ENCODE data around the gene WSCD1.

DNA sequence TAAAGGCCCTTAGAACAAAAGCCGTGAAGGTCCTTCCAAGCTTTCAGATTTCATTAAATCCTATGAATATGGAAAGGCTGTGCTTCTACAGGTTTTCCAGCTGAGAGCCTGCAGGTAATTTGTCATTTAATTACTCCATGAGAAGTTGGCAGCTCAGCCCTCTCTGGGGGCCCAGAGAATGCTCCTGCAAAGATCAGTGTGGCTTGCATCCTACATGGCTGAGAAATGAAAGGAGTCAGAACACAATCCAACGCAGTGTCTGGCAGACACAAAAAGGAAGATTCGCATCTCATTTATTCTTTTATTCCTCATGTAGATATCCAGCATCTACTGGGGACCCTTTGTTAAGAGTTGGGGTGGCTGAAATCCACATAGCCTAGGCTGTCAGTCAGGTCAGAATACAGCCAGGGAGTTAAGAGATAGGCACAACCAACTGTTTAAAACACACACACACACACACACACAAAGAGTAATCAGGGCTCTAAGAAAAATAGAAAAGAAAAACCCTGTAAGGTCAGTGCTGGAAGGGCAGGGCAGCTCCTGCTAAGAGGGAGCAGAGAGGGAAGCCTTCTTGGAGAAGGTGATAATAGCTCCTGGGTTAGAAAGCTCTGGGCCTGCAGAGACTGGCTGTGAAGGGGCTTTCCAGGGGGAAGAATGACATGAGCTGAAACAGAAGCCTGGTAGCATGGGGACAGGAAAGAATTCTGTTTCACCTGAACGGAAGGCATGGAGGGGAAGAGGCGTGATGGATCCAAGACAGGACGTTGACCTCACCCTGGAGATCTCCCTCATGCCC lies 46.9 kb upstream of the WSCD1 start:
- TF ChIP-seq ZFP30 (CRISPR knock-in tag; IDR thresholded peaks at IDR 0.05): no peak
- TF ChIP-seq OSR1 (CRISPR knock-in tag; IDR thresholded peaks at IDR 0.05): no peak
- TF ChIP-seq RARB (CRISPR knock-in tag; IDR thresholded peaks at IDR 0.05): no peak
- no peak for TF ChIP-seq SNAI2 (CRISPR knock-in tag; IDR thresholded peaks at IDR 0.05)
- TF ChIP-seq ZNF565 (CRISPR knock-in tag; conservative IDR thresholded peaks at IDR 0.05; ENCODE audit: low read depth): no peak
